GM18505 (cell line): Measurements from ENCODE around the gene CCNC.
A peak's percentile ranks its signal among the peaks of the same experiment; 100 is the strongest.
"Not testable (repeated sequence)": the region's sequence is repeated elsewhere in the genome, so short reads cannot be mapped to it uniquely, and the experiment has no call there.

Experiments
- ATAC-seq: cut with Tn5 transposase; IDR thresholded peaks from one replicate; pipeline ENCODE4 v1.9.1; 2021; ENCODE audit not compliant: unreplicated experiment
- POLR2A ChIP-seq: IDR thresholded peaks from 4 replicates; pipeline ENCODE4 v1.6.1; 2011; ENCODE audit warnings: borderline replicate concordance; ENCODE audit not compliant: insufficient read depth, insufficient read length; ENCODE audit errors: extremely low read depth

The CCNC gene

DNA sequence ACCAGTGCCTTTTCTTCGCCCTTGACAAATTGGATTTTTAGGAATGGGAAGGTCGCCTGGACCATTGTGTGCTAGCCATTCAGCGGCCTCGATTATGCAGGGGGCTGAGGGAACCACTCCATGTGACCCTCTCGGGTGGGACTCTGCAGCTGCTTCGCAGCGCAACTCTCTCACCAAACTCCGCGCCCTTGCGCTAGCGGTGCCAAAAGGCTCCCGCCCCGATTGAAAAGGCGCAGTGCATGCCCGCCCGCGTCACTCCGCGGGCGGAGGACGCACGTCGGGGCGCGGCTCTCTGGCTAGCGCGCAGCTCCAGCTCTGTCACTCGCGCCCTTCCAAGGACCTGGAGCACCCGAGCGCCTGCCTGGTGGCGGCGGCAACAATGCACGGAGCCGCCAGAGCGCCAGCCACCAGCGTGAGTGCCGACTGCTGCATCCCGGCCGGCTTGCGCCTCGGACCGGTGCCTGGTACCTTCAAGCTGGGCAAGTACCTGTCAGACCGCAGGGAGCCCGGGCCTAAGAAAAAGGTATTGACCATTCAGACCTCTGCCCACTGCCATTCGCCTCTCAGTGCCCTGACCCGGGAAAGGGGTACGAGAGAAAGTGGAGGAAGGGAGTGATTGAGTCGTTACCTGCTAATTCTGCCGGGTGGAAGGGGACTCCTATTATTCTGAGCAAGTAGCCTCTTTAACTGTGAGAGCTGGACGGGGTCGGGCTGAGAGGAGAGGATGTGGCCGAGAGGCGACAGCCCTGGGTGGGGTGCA lies 38.4 kb upstream of the CCNC start, which contains the start of gene PRDM13:
PRDM13 (plus strand) TSS at position 178 of the 760 bp plus-strand sequence; CDS start at position 380, 202 bp downstream.
- TF ChIP-seq POLR2A, result no peak
- ATAC-seq, result no peak

DNA sequence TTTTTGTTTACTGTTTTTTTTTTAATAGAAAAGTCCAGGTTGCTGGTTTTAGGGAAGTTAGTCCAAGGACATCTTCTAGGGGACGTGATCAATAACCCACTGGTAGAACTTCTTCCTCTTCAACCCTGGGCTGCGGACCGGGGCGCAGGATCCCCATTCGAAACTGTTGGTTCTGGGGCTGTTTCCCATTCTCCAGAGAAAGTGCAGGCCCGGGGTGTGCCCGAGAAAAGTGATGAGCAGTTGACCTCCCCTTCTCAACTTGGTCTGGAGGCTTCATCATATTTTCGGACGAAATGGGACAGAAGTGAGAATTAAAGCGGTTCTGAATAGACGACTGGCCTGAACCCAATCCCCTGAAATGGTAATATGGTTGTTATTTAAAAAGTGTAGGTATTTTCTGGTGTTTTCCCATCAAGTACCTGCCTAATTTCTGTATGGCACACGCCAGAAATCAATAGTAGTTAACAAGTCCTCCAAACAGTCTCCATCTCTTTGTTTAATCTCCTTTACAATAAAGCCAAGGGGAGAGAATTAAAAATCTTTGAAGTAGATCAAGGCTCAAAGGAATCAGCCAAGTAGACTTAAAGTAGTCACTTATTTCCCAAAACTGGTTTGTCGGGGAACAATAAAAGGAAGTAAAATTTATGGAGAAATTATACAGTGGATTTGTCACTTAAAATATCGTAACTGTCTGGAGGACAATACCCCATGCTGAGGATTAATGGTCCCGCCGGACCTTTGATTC lies 37.6 kb upstream of the CCNC start:
- TF ChIP-seq POLR2A, result no peak
- no peak for ATAC-seq

DNA sequence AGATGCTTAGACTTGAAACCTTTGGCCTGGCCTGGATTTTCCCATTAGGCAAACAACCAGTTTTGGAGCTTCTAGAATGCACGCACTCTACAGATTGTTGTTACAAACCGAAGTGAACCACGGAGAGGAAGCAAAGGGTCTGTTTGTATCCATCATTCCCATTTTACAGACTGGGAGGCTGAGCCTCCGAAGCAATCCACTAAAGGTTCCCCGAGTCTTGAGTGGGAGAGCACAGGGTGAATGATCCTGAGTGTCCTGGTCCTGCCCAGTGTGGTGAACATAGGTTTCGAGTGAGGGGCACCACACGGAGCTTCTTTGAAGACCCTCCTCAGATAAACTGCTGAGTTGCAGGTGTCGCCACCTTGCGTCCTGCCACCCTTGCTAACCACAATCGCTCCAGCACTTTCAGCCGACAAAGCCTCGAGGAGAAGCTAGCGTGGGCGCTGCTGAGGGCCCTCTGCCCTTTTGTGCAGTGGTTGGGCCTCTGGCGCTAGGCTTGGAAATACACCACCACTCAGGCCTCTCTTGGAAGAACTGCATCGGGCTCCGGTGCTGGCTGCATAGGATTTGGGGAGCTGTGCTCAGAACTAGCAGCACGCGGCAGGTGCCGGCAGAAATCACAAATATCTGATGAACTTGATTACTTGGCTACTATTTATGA lies 36.7 kb upstream of the CCNC start:
- TF ChIP-seq POLR2A, result no peak
- no peak for ATAC-seq

DNA sequence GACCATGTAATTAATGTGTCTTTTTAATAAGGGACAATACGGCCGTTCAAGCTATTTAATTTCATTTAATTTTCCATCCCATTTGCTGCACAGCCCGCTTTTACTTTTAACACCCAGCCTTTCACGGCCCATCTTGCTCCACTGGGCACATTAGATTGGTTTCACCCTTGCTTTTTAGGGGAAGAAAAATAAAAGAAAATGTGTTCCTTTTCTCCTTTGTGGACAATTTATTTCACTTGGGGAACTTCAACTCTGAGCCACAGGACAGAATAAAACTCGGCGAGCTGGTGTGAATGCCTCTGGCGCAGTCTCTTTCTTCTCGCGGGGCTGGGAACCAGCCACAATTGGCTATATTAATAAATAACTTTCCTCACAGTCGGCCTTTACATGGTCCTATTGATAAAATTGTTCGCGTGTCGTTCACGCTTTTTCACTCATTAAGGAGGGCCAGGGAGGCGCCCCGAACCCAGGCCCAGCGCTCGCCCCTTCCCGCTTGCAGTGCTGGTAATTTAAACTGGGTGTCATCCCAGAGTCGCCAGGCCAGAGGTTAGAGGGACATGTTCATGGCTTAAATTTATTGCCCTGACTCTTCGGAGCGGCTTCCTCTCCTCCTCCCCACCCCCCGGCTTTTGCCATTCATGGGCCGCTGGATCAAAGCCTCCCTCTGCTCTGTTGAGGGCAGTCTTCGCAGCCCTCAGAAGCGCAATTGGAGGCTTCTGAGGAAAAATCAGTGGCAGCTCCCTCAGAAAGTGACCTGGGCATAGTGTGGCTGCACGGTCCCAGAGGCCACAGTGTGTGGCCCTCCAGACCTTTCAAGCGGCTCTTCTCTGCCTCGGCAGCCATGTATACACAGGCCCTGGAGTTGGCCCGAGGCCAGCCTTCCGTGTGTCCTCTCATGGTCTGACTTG lies 36.0 kb upstream of the CCNC start:
- ATAC-seq, result no peak
- no peak for TF ChIP-seq POLR2A

DNA sequence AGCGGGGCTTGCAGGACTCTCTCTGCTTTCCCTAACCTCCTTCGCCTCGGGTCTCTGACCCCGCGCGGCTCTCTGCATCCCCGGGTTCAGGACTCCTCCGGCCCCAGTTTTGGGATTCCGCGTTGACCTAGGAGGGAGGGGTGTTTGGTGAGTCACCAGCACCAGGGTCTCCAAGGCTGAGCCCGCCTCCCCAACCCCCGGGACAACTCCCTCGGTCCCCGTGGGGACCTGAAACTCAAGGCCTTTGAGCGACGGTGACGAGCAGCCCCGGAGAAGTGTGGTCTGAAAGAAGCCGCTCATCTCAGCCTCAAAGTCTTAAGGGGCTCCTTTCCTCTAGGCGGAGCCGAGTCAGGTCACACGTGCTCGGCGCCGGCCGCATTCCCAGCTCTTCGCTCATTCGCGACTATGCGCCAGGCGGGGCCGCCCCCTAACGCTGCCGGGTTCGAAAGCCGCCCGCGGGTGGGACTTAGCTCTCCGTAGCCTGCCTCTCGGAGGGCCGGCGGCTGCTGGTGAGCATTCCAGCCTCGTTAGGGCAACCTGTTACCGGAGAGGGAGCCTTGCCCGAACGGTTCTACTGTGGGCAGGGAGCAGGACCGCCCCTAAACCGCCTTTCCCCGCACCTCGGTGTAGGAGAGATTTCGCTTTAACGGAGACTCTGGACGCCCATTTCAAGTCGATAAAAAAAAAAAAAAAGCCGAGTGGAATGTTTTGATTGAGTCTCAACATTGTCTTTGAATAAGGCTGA lies 35.1 kb upstream of the CCNC start:
- peak; percentile 45 for ATAC-seq
- no peak for TF ChIP-seq POLR2A

DNA sequence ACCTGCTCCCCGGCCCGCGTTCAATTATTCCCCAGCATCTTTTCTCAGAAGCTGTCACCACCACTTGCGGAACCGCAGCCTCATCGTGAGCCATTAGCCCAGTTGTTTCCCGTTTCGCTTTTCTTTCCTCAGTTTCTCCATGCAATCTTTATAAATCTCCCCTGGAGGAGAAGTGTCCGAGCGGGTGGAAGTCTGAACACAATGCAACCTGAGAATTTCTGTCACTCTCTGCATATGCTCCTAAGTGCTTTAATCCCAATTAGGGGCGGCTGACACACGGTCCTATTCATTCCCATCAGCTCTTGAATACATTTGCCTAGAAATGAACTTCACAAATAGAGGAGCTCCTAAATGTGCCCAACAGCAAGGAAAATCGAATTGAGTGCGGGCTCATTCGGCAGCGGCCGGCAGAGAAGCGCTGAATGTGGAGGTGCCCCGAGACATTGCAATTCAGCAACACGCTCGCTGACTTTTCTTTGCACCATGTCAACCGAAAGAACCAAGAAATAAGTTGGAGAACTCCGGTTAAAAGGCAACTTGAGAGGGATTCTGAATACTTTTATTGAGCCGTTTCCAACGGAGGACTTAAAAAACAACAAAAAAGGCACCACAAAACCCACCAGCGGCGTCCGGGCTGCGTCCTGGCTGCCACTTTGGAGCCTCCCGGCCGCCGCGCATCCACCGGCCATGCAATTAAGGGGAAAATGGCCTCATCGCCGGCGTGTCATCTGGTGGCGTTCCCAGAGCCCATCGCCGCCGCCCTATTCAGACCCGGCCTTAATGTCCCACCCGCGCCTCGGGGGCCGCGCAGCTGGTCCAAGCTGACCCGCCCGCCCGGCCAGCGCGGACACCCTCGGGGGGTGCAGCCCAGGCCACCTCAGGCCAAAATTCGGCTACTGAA lies 34.3 kb upstream of the CCNC start:
- peak; percentile 4 for ATAC-seq
- no peak for TF ChIP-seq POLR2A

DNA sequence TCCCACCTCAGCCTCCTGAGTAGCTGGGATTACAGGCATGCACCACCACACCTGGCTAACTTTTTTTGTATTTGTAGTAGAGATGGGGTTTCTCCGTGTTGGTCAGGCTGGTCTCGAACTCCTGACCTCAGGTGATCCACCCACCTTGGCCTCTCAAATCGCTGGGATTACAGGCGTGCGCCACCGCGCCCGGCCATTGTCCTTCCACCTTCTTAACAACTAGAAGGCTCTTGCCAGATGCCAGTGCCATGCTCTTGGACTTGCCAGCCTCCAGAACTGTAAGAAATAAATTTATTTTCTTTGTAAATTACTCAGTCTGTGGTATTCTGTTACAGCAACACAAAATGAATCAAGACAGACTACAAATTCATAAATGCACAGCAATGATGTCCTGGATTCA lies 26.2 kb upstream of the CCNC start:
- not testable (repeated sequence) for ATAC-seq

DNA sequence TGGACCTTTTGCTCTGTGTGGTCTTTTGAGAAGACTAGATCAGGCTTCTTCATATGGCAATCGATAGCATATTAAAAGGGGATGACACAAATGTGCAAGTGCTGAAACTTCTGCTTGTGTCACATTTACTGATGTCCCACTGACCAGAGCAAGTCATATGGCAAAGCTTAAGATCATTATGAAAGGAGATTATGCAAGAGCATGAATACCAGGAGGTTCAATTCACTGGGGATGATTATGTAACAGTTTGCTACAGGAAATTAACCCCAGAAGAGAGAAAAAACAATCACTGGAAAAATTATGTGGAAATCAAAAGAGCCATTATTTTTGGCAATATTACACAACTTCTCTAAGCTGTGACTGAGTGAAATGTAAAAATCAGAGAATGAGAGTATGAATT lies 24.4 kb upstream of the CCNC start:
- ATAC-seq, result no peak
- no peak for TF ChIP-seq POLR2A

DNA sequence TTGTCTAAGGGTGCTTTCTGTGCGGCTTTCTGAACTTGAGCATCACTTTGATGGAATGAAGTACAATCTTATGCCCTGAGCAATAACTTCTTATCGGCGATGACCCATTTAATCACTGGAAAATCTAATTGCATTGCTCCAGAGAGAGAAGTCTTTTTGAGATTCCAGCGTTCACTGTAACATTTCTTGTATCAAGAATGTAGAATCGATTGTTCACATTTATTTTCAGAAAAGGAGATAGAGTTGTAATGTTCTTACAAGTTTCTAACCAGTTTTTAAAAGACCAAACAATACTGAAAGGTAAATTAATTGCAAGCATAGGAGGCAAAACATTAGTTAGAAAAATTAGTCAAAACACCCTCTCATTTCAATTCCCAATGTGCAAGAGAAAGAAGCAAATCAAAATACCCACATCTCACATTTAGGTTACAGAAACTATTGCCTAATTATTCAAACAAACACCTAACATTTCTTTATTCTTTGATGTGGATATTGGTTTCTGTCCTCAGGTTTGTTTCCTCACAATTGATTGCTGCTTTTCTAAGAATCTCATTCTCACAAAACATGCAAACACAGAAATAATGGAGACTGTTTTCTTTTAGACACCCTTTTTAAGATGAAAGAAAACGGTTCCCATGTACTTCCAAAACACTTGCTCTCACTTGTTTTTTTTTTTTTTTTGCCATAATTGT lies 23.4 kb upstream of the CCNC start:
- no peak for TF ChIP-seq POLR2A
- ATAC-seq, result no peak

DNA sequence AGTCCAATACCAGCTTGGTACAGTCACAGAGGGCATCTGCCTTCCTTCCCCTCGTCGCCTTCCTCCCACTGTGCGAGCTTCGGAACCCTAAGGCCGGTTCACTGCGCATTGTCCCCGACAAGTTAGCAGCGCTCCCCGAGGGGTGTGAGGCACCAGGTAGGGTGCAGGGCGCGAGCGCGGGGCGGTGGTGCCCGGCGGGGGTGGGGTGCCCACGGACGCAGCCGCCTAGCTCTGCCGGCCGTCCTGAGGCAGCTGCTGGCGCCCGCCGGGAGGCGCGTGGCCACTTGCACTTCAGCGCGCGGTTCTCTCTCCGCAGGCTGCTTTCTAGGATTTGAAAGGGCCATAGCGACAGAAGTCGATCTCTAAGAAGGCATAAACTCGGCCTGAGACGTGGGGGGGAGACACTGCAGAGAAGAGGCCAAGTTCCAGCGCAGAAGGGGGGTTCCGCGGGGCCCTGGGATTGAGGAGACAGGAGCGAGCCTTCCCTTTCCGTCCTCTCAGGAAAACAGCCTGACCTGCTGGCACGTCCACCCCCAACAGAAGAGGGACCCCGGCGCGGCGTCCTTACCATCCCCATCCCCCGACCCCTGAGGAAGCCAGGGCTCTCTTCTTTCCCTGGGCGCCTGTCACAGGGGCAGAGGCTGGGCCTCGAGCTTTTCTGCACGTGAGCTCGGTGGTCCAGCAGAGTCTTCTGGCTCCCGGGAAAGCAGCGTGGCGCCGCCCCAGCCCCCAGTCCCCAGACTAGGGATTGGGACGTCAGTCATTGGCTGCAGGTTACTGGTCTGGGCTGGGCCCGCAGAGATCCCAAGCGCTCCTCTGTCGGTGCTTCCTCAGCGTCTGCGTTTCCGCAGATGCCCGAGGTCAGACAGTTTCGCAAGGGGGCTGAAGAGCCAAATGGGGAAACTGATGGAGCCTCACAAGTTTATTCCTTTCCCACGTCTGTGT lies 22.5 kb upstream of the CCNC start:
- ATAC-seq, result no peak
- no peak for TF ChIP-seq POLR2A
